DOHH2 (cell line): Measurements from ENCODE around the gene PTPN7.

Experiments
- H3F3A ChIP-seq: fragments of 200-600 bp; sonication (generic), shearing (Covaris generic); 2 replicates; pipeline ENCODE4 v1.6.0; 2016; ENCODE audit warnings: antibody characterized with exemption, mild to moderate bottlenecking; ENCODE audit not compliant: control insufficient read depth, insufficient read depth
- H3K27ac ChIP-seq: fragments of 200-600 bp; sonication (generic); 2 replicates; pipeline ENCODE4 v1.5.1; 2014; ENCODE audit warnings: low read depth, mild to moderate bottlenecking, low read length, moderate library complexity
- H3K27me3 ChIP-seq: fragments of 200-600 bp; sonication (generic); 2 replicates; pipeline ENCODE4 v1.6.1; 2014; ENCODE audit warnings: mild to moderate bottlenecking, low read length, mixed read lengths; ENCODE audit not compliant: control insufficient read depth
- H3K36me3 ChIP-seq: fragments of 200-600 bp; sonication (generic); 2 replicates; pipeline ENCODE4 v1.6.1; 2014; ENCODE audit warnings: mild to moderate bottlenecking, low read length, moderate library complexity, mixed read lengths; ENCODE audit not compliant: control insufficient read depth
- H3K4me1 ChIP-seq: fragments of 200-600 bp; sonication (generic); 2 replicates; pipeline ENCODE4 v1.6.1; 2014; ENCODE audit warnings: mild to moderate bottlenecking, low read length, mixed read lengths; ENCODE audit not compliant: control insufficient read depth
- H3K4me2 ChIP-seq: fragments of 200-600 bp; sonication (generic); 2 replicates; pipeline ENCODE4 v1.6.0; 2014; ENCODE audit warnings: mild to moderate bottlenecking, low read length, moderate library complexity
- H3K4me3 ChIP-seq: fragments of 200-600 bp; sonication (generic); 2 replicates; pipeline ENCODE4 v1.5.1; 2014; ENCODE audit warnings: mild to moderate bottlenecking, low read length, mixed read lengths
- H3K79me2 ChIP-seq: fragments of 200-600 bp; sonication (generic); 2 replicates; pipeline ENCODE4 v1.6.1; 2014; ENCODE audit warnings: mild to moderate bottlenecking, low read length, mixed read lengths; ENCODE audit not compliant: control insufficient read depth
- H3K9me2 ChIP-seq: fragments of 200-600 bp; sonication (generic); replicated peaks from 2 replicates; pipeline ENCODE4 v1.6.1; 2014; ENCODE audit warnings: mild to moderate bottlenecking, low read length, mixed read lengths; ENCODE audit not compliant: control insufficient read depth
- H3K9me3 ChIP-seq: fragments of 200-600 bp; sonication (generic); 2 replicates; pipeline ENCODE4 v1.6.1; 2014; ENCODE audit warnings: antibody characterized with exemption, low read length, mixed read lengths; ENCODE audit not compliant: control insufficient read depth, insufficient read depth
- H4K20me1 ChIP-seq: fragments of 200-600 bp; sonication (generic); 2 replicates; pipeline ENCODE4 v1.6.0; 2014; ENCODE audit warnings: low read depth, mild to moderate bottlenecking, antibody characterized with exemption, low read length, moderate library complexity; ENCODE audit not compliant: control insufficient read depth, insufficient read depth
- EZH2phosphoT487 ChIP-seq: fragments of 200-600 bp; sonication (generic); IDR thresholded peaks from 2 replicates; pipeline ENCODE4 v1.6.1; 2017; ENCODE audit warnings: borderline replicate concordance, mild to moderate bottlenecking, antibody characterized with exemption, low read length, moderate library complexity, mixed read lengths
- TF ChIP-seq, protein P1 (sequence below): fragments of 200-600 bp; sonication (generic); IDR thresholded peaks from one replicate; pipeline ENCODE4 v1.5.1; 2014; ENCODE audit warnings: antibody characterized with exemption, mild to moderate bottlenecking, low read depth, low read length; ENCODE audit not compliant: poor library complexity, severe bottlenecking

PTPN7 gene

DNA sequence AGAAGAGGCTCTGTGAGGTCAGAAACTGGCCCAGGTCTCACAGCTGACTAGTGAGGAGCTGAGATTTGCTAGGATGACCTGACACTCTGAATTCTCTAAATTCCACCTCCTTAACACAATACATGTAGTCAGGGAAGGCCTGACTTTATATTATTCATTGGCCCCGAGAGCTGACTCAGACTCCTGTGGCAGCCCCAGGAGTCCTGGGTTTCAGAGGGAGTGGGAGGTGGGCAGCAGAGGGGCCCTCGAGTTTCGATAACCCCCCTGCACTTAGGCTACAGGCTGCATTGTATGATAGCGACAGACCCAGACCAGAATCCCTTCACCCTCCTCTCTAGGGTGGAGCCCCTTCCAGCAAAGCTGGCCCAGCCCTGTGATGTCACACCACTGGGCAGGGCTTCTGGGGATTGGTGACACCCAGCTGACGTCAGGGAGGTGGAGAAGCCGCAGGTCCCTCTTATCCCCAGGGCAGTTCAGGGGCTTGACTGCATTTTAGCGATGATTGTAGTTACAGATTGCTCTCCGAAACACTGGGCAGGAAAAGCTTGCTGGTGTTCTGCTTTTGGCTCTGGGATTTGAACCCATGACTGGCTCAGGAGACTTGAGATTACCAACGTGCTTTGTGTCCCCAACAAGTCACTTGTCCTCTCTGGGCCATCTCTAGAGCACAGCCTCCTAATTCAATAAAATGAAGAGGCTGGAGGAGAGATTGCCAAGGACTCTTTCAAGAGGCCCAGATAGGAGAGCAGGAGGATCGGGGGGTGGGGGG is 54.6 kb downstream of the PTPN7 start:
- no peak overlapping the region for H3K4me3 ChIP-seq

DNA sequence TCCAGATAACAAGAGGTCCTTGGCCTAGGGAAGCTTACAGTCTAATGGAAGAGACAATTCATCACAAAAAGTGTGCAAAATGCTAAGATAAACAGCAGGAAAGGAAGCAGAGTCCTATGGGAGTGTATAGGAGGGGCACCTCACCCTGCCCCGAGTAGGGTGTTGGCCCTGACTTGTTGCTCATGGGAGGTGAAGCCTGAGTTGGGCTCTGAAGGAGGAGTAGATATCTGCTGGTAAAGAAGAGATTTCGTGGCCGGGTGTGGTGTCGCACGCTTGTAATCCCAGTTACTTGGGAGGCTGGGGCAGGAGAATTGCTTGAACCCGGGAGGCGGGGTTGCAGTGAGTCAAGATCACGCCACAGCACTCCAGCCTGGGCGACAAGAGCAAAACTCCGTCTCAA is 56.3 kb downstream of the PTPN7 start:
- H3K36me3 ChIP-seq: no peaks in the 10 kb centered on the region
- no peaks in the 10 kb centered on the region for H3K79me2 ChIP-seq
- no peaks in the 10 kb centered on the region for H3F3A ChIP-seq
- no peak for TF ChIP-seq EZH2phosphoT487
- TF ChIP-seq, protein P1, sequence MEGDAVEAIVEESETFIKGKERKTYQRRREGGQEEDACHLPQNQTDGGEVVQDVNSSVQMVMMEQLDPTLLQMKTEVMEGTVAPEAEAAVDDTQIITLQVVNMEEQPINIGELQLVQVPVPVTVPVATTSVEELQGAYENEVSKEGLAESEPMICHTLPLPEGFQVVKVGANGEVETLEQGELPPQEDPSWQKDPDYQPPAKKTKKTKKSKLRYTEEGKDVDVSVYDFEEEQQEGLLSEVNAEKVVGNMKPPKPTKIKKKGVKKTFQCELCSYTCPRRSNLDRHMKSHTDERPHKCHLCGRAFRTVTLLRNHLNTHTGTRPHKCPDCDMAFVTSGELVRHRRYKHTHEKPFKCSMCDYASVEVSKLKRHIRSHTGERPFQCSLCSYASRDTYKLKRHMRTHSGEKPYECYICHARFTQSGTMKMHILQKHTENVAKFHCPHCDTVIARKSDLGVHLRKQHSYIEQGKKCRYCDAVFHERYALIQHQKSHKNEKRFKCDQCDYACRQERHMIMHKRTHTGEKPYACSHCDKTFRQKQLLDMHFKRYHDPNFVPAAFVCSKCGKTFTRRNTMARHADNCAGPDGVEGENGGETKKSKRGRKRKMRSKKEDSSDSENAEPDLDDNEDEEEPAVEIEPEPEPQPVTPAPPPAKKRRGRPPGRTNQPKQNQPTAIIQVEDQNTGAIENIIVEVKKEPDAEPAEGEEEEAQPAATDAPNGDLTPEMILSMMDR: no peak
- H4K20me1 ChIP-seq: no peaks in the 10 kb centered on the region
- no peaks in the 10 kb centered on the region for H3K9me3 ChIP-seq
- no peaks in the 10 kb centered on the region for H3K27me3 ChIP-seq
- no peak overlapping the region for H3K27ac ChIP-seq
- H3K9me2 ChIP-seq: no peaks in the 10 kb centered on the region
- no peak overlapping the region for H3K4me2 ChIP-seq
- H3K4me3 ChIP-seq: no peak overlapping the region
- H3K4me1 ChIP-seq: no peaks in the 10 kb centered on the region

More for the DNA sequence above, 54.6 kb downstream of the PTPN7 start:
- no peaks in the 10 kb centered on the region for H3F3A ChIP-seq
- H3K36me3 ChIP-seq: no peaks in the 10 kb centered on the region
- no peaks in the 10 kb centered on the region for H3K4me1 ChIP-seq
- no peaks in the 10 kb centered on the region for H3K9me3 ChIP-seq
- no peak for TF ChIP-seq EZH2phosphoT487
- TF ChIP-seq, protein P1: no peak
- no peaks in the 10 kb centered on the region for H4K20me1 ChIP-seq
- H3K4me2 ChIP-seq: no peak overlapping the region
- no peak overlapping the region for H3K27ac ChIP-seq
- no peaks in the 10 kb centered on the region for H3K27me3 ChIP-seq
- H3K79me2 ChIP-seq: no peaks in the 10 kb centered on the region
- no peaks in the 10 kb centered on the region for H3K9me2 ChIP-seq

DNA sequence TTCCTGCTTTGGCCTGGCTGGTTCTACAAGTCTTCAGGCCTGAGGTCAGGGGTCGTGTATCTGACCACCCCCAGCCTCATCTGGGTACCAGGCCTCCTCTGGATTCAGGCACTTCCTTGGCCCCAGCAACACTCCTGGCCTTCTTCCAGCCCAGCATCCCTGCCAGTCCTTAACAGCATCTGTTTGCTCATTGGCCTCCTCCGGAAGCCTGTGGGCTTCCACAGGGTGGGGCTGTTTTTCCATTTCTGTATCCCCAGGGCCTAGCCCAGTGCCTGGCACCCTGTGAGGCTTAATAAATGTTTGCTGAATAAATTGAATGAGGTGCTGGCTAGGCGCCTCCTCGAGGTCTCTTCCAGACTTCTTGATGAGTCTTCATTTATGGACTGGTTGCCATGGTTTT is 59.2 kb downstream of the PTPN7 start:
- Histone ChIP-seq H3K4me1 (no peaks in the 10 kb centered on the region), H3K4me2 (no peak overlapping the region), H3K9me2 (no peaks in the 10 kb centered on the region), H3K9me3 (no peaks in the 10 kb centered on the region), H3K4me3 (no peak overlapping the region), H3K27me3 (no peaks in the 10 kb centered on the region), H3K27ac (no peak overlapping the region), H3K36me3 (no peaks in the 10 kb centered on the region), H3K79me2 (no peaks in the 10 kb centered on the region), H4K20me1 (no peaks in the 10 kb centered on the region), H3F3A (no peaks in the 10 kb centered on the region)
- TF ChIP-seq EZH2phosphoT487: no peak
- TF ChIP-seq, protein P1: no peak
